MCF 10A (cell line): Measurements from ENCODE around the gene HMGCLL1. TPM values are rescaled to one million over a fixed set of nuclear protein-coding genes. Genes with fewer than 3 reads are reported as not detected.

ENCODE experiments used
- BruUV-seq: library from RNA; stranded (reverse); fragments of 400-500 nt; replicated peaks from 2 replicates; lab custom pipeline; 2021; lab: Mats Ljungman, UMichigan
- CTCF ChIA-PET: fragments of 300-600 bp; sonication (Branson Sonifier 250); formaldehyde crosslinking; extraction: SDS; loops from one replicate; lab custom pipeline; 2021; ENCODE audit warnings: antibody characterized with exemption, inconsistent platforms; lab: Yijun Ruan, JAX
- POLR2A ChIA-PET: fragments of 300-600, 350-650 bp; sonication (Branson Sonifier 250); formaldehyde crosslinking; extraction: SDS; loops from one replicate; lab custom pipeline; 2020; ENCODE audit warnings: antibody characterized with exemption, inconsistent platforms; lab: Yijun Ruan, JAX
- DNase-seq: peaks from one replicate; pipeline ENCODE4 v3.0.0-alpha.2; 2018; ENCODE audit not compliant: unreplicated experiment
- H3K27ac Mint-ChIP-seq: one replicate; pipeline ENCODE4 v1.8.0; 2022; ENCODE audit warnings: mild to moderate bottlenecking, low read depth, mixed read lengths; ENCODE audit not compliant: unreplicated experiment
- H3K27me3 Mint-ChIP-seq: one replicate; pipeline ENCODE4 v1.8.0; 2022; ENCODE audit warnings: mixed read lengths; ENCODE audit not compliant: insufficient read depth, unreplicated experiment
- H3K36me3 Mint-ChIP-seq: one replicate; pipeline ENCODE4 v1.8.0; 2022; ENCODE audit warnings: mild to moderate bottlenecking, moderate library complexity, mixed read lengths; ENCODE audit not compliant: insufficient read depth, unreplicated experiment
- H3K4me1 Mint-ChIP-seq: one replicate; pipeline ENCODE4 v1.8.0; 2022; ENCODE audit warnings: mixed read lengths; ENCODE audit not compliant: insufficient read depth, unreplicated experiment
- H3K4me3 Mint-ChIP-seq: one replicate; pipeline ENCODE4 v1.8.0; 2022; ENCODE audit warnings: mild to moderate bottlenecking, moderate library complexity, mixed read lengths; ENCODE audit not compliant: unreplicated experiment
- H3K9me3 Mint-ChIP-seq: one replicate; pipeline ENCODE4 v1.8.0; 2022; ENCODE audit warnings: mixed read lengths; ENCODE audit not compliant: unreplicated experiment
- CTCF ChIP-seq: fragments of 200-600 bp; IDR thresholded peaks from one replicate; pipeline ENCODE4 v1.8.0; 2022; ENCODE audit warnings: antibody characterized with exemption, mild to moderate bottlenecking; ENCODE audit not compliant: unreplicated experiment
- intact Hi-C: fragments of 100-400 bp; cut with micrococcal nuclease; formaldehyde crosslinking; loops from 2 replicates; pipeline ENCODE4 v1.14.1; 2022
- total RNA-seq: library from RNA; stranded (reverse); gene quantifications from 2 replicates; pipeline ENCODE4 v1.2.3, GENCODE V29; 2022

HMGCLL1 gene
- total RNA-seq, 1 experiment from 2014 or later = 0.21 TPM

- no peak overlapping the region for H3K27ac Mint-ChIP-seq
- DNase-seq = no peak
- H3K9me3 Mint-ChIP-seq = no peaks in the 10 kb centered on the region
- ChIA-PET CTCF (interaction anchor here (0.7 to 2.9 kb wide), 2 partner anchors 75 to 504 kb away, joined by 3 to 19 read pairs; no protein-coding TSS in a partner anchor), POLR2A (interaction anchor here (0.6 to 0.7 kb wide), 2 partner anchors 142 to 446 kb away, joined by 3 to 5 read pairs; no protein-coding TSS in a partner anchor)
- H3K36me3 Mint-ChIP-seq = no peaks in the 10 kb centered on the region
- intact Hi-C loops = no loop called here
- no peak for TF ChIP-seq CTCF
- no peaks in the 10 kb centered on the region for H3K27me3 Mint-ChIP-seq
- H3K4me1 Mint-ChIP-seq = peaks cover 9% of the 10 kb centered on the region
- BruUV-seq = no TSS peak
- no peak overlapping the region for H3K4me3 Mint-ChIP-seq
Measured at GRCh38 chr6:55450005-55450404, 129.0 kb downstream of the HMGCLL1 start.

DNA sequence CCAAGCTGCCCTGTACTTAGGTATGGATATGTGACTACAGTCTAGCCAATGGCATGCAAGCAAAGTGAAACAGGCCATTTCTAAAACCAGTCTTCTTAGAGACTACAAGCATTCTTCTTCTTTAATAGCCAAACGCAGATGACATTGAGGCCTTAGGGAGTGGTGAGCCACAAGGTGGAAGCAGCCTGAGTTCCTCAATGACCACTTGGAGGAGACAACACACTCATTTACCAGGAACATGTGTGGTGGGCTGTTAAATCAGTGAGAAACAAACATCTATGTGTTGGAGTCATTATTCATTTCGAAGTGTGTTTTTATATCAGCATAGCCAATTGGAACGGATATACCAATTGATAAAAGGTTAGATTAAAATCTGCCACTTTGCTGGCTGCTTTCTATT is 129.8 kb downstream of the HMGCLL1 start:
- POLR2A ChIA-PET = interaction anchor here (0.6 to 1.0 kb wide), 4 partner anchors 13 to 446 kb away, joined by 3 to 5 read pairs (median 3); no protein-coding TSS in a partner anchor
- TF ChIP-seq CTCF = no peak
- Mint-ChIP-seq H3K4me3 (no peak overlapping the region), H3K9me3 (no peaks in the 10 kb centered on the region), H3K27me3 (no peaks in the 10 kb centered on the region), H3K27ac (no peak overlapping the region), H3K4me1 (peaks cover 9% of the 10 kb centered on the region), H3K36me3 (no peaks in the 10 kb centered on the region)
- CTCF ChIA-PET = interaction anchor here (1.0 to 2.9 kb wide), 3 partner anchors 172 to 504 kb away, joined by 3 to 19 read pairs (median 4); no protein-coding TSS in a partner anchor
- DNase-seq = peak; percentile 9
- intact Hi-C loops = loop anchor here (1.0 to 10.0 kb wide), 3 partner anchors 188 to 1464 kb away; no protein-coding TSS in a partner anchor
- BruUV-seq = no TSS peak

GRCh38 chr6:55448451-55448850 is 130.5 kb downstream of the HMGCLL1 start:
- no peaks in the 10 kb centered on the region for H3K27me3 Mint-ChIP-seq
- POLR2A ChIA-PET = no interaction called here
- no peaks in the 10 kb centered on the region for H3K36me3 Mint-ChIP-seq
- no peak for TF ChIP-seq CTCF
- no peak overlapping the region for H3K4me3 Mint-ChIP-seq
- DNase-seq = no peak
- no peak overlapping the region for H3K27ac Mint-ChIP-seq
- CTCF ChIA-PET = interaction anchor here (0.7 to 4.9 kb wide), 5 partner anchors 9 to 505 kb away, joined by 3 to 77 read pairs (median 4); no protein-coding TSS in a partner anchor
- BruUV-seq = no TSS peak
- no peaks in the 10 kb centered on the region for H3K9me3 Mint-ChIP-seq
- intact Hi-C loops = loop anchor here (5.0 to 10.0 kb wide), 2 partner anchors 189 to 1464 kb away; no protein-coding TSS in a partner anchor
- H3K4me1 Mint-ChIP-seq = peaks cover 9% of the 10 kb centered on the region

DNA sequence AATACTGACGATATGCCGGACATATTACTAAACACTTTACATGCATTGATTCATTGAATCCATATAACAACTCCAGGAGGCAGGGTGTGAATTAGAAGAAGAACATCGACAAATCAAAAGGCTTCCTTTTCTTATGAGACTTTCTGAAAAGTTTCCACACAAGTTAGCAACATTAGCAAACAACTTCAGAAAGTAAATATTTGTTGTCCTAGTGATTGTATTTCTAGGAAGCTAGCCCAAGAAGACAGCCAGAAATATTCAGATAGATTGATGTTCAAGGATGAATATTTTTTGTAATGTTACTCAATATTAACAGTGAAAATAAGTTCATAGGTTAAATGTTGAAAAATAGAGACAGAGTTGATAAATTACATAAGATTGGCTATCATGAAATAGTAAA is 131.1 kb downstream of the HMGCLL1 start:
- Mint-ChIP-seq H3K4me1 (peaks cover 9% of the 10 kb centered on the region), H3K27ac (no peak overlapping the region), H3K4me3 (no peak overlapping the region), H3K27me3 (no peaks in the 10 kb centered on the region), H3K36me3 (no peaks in the 10 kb centered on the region), H3K9me3 (no peaks in the 10 kb centered on the region)
- CTCF ChIA-PET = interaction anchor here (1.3 to 4.9 kb wide), 5 partner anchors 43 to 506 kb away, joined by 3 to 134 read pairs (median 27); no protein-coding TSS in a partner anchor
- POLR2A ChIA-PET = no interaction called here
- no peak for DNase-seq
- no peak for TF ChIP-seq CTCF
- BruUV-seq = no TSS peak
- intact Hi-C loops = loop anchor here (5.0 to 10.0 kb wide), 2 partner anchors 189 to 1463 kb away; no protein-coding TSS in a partner anchor
